Activated naive CD8-positive, alpha-beta T cell treated with anti-CD3 and anti-CD28 coated beads for 36 hours (primary cell): Measurements from ENCODE around the gene COQ5. TPM values are rescaled to one million over a fixed set of nuclear protein-coding genes. Genes with fewer than 3 reads are reported as not detected.

Experiments used
- DNase-seq: peaks from one replicate; pipeline ENCODE4 v3.0.0; 2021
- H3K27ac Mint-ChIP-seq: one replicate; pipeline ENCODE4 v1.8.0; 2022; ENCODE audit warnings: mild to moderate bottlenecking, moderate library complexity, mixed read lengths
- H3K27me3 Mint-ChIP-seq: one replicate; pipeline ENCODE4 v1.8.0; 2022; ENCODE audit warnings: mild to moderate bottlenecking, mixed read lengths
- H3K36me3 Mint-ChIP-seq: one replicate; pipeline ENCODE4 v1.8.0; 2021; ENCODE audit warnings: mild to moderate bottlenecking, mixed read lengths
- H3K4me1 Mint-ChIP-seq: one replicate; pipeline ENCODE4 v1.8.0; 2021; ENCODE audit warnings: mixed read lengths
- H3K4me3 Mint-ChIP-seq: one replicate; pipeline ENCODE4 v1.8.0; 2022; ENCODE audit warnings: mild to moderate bottlenecking, moderate library complexity, mixed read lengths
- H3K9me3 Mint-ChIP-seq: one replicate; pipeline ENCODE4 v1.8.0; 2022; ENCODE audit warnings: mixed read lengths
- total RNA-seq, 2 experiments: library from RNA; stranded (reverse); gene quantifications; one replicate each; pipeline ENCODE4 v1.2.3, GENCODE V29; 2021

Gene COQ5
- 10 to 100 TPM; 35.0 to 35.6 TPM for total RNA-seq

DNA sequence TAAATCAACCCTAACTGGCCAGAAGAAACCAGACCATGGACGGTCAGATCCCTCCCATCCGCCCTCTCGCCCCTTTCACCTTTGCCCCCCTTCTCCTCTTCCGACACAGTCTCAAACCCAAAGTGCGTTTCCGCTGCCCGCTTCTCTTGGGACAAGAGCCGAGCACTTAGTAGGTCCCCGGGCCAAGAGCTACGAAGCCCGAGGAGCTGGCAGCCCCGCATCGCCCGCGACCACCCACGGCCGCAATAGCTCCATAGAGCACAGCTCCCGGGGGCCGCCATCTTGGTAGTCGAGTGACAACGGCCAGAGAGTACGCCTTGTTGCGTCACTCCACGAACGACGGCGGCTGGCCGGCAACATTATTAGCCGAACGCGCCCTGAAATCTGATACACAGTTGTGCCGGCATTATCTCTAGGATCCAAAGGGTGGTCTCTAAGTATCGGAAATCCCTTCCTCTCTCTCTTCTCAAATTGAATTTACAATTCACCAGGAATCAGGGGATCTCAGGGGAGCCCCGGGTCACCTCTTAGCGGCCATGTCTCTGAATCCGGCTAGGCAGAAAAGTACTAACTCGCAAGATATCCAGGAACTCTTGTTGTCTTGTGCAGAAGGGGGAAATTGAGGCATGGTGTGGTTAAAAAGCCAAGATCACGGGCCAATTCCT is at the start of gene COQ5:
TSS of gene COQ5 (minus strand) at position 298 of the 665 bp plus-strand sequence. CDS start at position 281, 17 bp downstream.
- H3K9me3 Mint-ChIP-seq: no peaks in the 10 kb centered on the region
- H3K4me3 Mint-ChIP-seq: peak within 1 kb of the TSS; percentile 100
- peaks cover 12% of the 10 kb centered on the region for H3K4me1 Mint-ChIP-seq
- peaks cover 6% of the 10 kb centered on the region for H3K36me3 Mint-ChIP-seq
- H3K27ac Mint-ChIP-seq: peak within 1 kb of the TSS; percentile 99
- peak; percentile 85 for DNase-seq
- H3K27me3 Mint-ChIP-seq: no peaks in the 10 kb centered on the region

DNA sequence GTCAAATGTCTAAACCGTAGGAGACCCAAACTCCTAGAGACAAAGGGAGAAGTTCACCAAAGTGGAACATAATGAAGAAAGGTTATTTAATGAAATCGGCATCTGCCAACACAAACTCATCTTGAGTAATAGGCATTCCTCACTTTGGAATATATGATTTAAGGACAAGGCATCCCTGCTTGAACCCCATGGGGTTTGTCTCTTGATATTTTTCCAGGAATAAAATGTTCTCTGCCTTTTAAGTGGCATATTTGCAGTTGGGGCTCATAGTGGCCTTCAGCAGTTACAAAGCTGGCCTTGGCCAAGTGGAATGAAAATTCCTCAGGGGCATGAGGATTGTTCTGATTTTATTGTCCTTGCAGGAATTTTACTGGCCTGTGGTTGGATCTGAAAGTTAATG is 45.1 kb upstream of the COQ5 start:
- H3K27ac Mint-ChIP-seq: peak overlapping the region; percentile 19
- no peak overlapping the region for H3K4me3 Mint-ChIP-seq
- H3K27me3 Mint-ChIP-seq: no peaks in the 10 kb centered on the region
- H3K4me1 Mint-ChIP-seq: peaks cover under 1% of the 10 kb centered on the region
- peaks cover 16% of the 10 kb centered on the region for H3K36me3 Mint-ChIP-seq
- no peak for DNase-seq
- no peaks in the 10 kb centered on the region for H3K9me3 Mint-ChIP-seq

DNA sequence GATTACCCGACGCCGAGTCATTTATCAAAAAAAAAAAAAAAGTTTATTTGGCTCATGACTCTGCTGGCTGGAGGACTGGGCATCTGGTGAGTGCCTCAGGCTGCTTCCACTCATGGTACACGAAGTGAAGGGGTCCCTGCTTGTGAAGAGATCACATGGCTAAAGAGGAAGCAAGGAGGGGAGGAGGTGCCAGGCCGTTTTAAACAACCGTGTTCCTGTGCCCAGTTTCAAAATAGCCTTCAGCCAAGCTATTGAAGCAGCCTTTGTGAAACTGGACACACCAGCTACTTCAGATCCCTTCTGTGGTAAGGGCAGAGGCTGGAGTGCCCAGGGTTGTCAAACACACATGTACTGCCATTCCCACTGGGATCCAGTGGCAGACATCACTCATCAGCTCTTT is 44.6 kb upstream of the COQ5 start:
- H3K4me1 Mint-ChIP-seq: no peaks in the 10 kb centered on the region
- H3K27me3 Mint-ChIP-seq: no peaks in the 10 kb centered on the region
- peak overlapping the region; percentile 19 for H3K27ac Mint-ChIP-seq
- peaks cover 16% of the 10 kb centered on the region for H3K36me3 Mint-ChIP-seq
- no peaks in the 10 kb centered on the region for H3K9me3 Mint-ChIP-seq
- DNase-seq: no peak
- H3K4me3 Mint-ChIP-seq: no peak overlapping the region

- Mint-ChIP-seq H3K9me3 (no peaks in the 10 kb centered on the region), H3K36me3 (peaks cover 15% of the 10 kb centered on the region), H3K27ac (no peak overlapping the region), H3K4me3 (no peak overlapping the region), H3K27me3 (no peaks in the 10 kb centered on the region), H3K4me1 (no peaks in the 10 kb centered on the region)
- no peak for DNase-seq
These were observed 42.3 kb upstream of the COQ5 start for GRCh38 chr12:120571299-120571698.

DNA sequence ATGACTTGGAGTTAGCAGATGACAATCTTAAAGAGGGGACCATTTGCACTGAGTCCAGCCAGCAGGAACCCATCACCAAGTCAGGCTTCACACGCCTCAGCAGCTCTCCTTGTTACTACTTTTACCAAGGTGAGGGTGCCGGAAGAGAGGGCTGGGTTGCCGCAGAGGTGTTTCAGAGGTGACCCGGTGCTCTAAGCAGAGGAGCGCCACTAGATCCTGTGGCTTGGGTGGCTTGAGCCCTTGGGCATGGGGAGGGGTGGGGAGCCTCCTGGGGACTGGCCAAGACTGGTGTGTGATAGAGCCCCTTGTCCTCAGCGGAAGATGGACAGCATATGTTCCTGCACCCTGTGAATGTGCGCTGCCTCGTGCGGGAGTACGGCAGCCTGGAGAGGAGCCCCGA is 34.5 kb upstream of the COQ5 start:
- Mint-ChIP-seq H3K27ac (peak overlapping the region; percentile 51), H3K9me3 (no peaks in the 10 kb centered on the region), H3K4me1 (no peaks in the 10 kb centered on the region), H3K27me3 (no peaks in the 10 kb centered on the region), H3K36me3 (peaks cover 16% of the 10 kb centered on the region), H3K4me3 (no peak overlapping the region)
- DNase-seq: no peak

GRCh38 chr12:120562906-120563305 is 33.9 kb upstream of the COQ5 start:
- peak overlapping the region; percentile 48 for H3K27ac Mint-ChIP-seq
- H3K4me1 Mint-ChIP-seq: no peaks in the 10 kb centered on the region
- H3K9me3 Mint-ChIP-seq: no peaks in the 10 kb centered on the region
- peaks cover 17% of the 10 kb centered on the region for H3K36me3 Mint-ChIP-seq
- H3K4me3 Mint-ChIP-seq: no peak overlapping the region
- no peak for DNase-seq
- H3K27me3 Mint-ChIP-seq: no peaks in the 10 kb centered on the region

GRCh38 chr12:120557589-120557988 is 28.6 kb upstream of the COQ5 start:
- DNase-seq: no peak
- Mint-ChIP-seq H3K27me3 (no peaks in the 10 kb centered on the region), H3K27ac (peak overlapping the region; percentile 28), H3K4me1 (no peaks in the 10 kb centered on the region), H3K4me3 (no peak overlapping the region), H3K9me3 (no peaks in the 10 kb centered on the region), H3K36me3 (peaks cover 16% of the 10 kb centered on the region)

- Mint-ChIP-seq H3K27ac (no peak overlapping the region), H3K4me1 (peaks cover 4% of the 10 kb centered on the region), H3K9me3 (no peaks in the 10 kb centered on the region), H3K27me3 (no peaks in the 10 kb centered on the region), H3K4me3 (no peak overlapping the region), H3K36me3 (peaks cover 17% of the 10 kb centered on the region)
- DNase-seq: no peak
These were observed 25.7 kb upstream of the COQ5 start for GRCh38 chr12:120554678-120555077.

GRCh38 chr12:120546050-120546386 is 17.1 kb upstream of the COQ5 start:
- DNase-seq: no peak
- peak overlapping the region; percentile 57 for H3K27ac Mint-ChIP-seq
- H3K36me3 Mint-ChIP-seq: peaks cover 7% of the 10 kb centered on the region
- no peaks in the 10 kb centered on the region for H3K9me3 Mint-ChIP-seq
- no peak overlapping the region for H3K4me3 Mint-ChIP-seq
- H3K4me1 Mint-ChIP-seq: peaks cover 12% of the 10 kb centered on the region
- no peaks in the 10 kb centered on the region for H3K27me3 Mint-ChIP-seq

- Mint-ChIP-seq H3K36me3 (peaks cover 12% of the 10 kb centered on the region), H3K27me3 (no peaks in the 10 kb centered on the region), H3K9me3 (no peaks in the 10 kb centered on the region), H3K27ac (no peak overlapping the region), H3K4me1 (peaks cover 21% of the 10 kb centered on the region), H3K4me3 (no peak overlapping the region)
- no peak for DNase-seq
These were observed 15.7 kb upstream of the COQ5 start for GRCh38 chr12:120544691-120545090.

- H3K4me3 Mint-ChIP-seq: no peak overlapping the region
- H3K9me3 Mint-ChIP-seq: no peaks in the 10 kb centered on the region
- peaks cover 29% of the 10 kb centered on the region for H3K36me3 Mint-ChIP-seq
- no peaks in the 10 kb centered on the region for H3K27me3 Mint-ChIP-seq
- peaks cover 46% of the 10 kb centered on the region for H3K4me1 Mint-ChIP-seq
- no peak for DNase-seq
- no peak overlapping the region for H3K27ac Mint-ChIP-seq
These were observed 13.2 kb upstream of the COQ5 start for GRCh38 chr12:120542166-120542565.

DNA sequence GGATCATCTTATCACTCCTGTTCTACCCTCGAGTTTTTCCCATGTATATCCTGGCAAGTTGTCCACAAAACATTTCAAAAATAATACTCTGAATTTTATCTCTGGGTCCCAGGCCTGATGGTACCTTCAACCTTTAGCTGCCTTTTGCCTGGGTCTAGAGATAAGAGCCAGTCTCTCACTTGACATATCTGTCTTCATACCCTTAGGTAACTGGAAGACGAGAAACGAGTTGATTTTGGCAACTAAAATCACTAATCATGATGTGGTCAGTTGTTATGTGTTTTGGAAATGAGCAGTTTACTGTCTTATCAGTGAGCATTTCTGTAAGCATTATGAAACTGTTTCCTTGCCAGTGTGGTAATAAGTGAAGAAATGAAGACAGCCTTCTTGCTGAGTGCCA is 11.5 kb upstream of the COQ5 start:
- Mint-ChIP-seq H3K27ac (no peak overlapping the region), H3K4me3 (no peak overlapping the region), H3K36me3 (peaks cover 44% of the 10 kb centered on the region), H3K9me3 (no peaks in the 10 kb centered on the region), H3K4me1 (peaks cover 56% of the 10 kb centered on the region), H3K27me3 (no peaks in the 10 kb centered on the region)
- DNase-seq: no peak

DNA sequence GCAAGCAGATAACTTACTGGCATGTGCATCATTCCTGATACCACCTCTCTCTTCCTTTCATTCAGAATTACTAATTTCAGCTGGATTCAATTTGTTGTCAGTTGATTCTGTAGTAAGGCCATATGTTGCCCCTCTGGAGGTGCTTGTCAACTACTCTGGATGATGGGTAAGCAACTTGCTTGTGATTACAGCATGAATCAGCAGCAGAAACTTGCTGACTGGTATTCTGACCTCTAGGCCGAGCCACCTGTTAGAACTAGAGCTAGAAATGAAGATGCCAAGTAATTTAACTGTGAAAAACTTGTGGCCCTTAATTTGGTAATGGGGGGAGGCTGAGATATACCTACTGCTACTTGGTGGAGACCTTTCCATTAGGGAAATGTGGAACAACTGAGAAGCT is 10.3 kb upstream of the COQ5 start:
- H3K9me3 Mint-ChIP-seq: no peaks in the 10 kb centered on the region
- peaks cover 54% of the 10 kb centered on the region for H3K4me1 Mint-ChIP-seq
- no peak overlapping the region for H3K4me3 Mint-ChIP-seq
- H3K27ac Mint-ChIP-seq: peak overlapping the region; percentile 11
- peaks cover 47% of the 10 kb centered on the region for H3K36me3 Mint-ChIP-seq
- no peak for DNase-seq
- H3K27me3 Mint-ChIP-seq: no peaks in the 10 kb centered on the region

- Mint-ChIP-seq H3K9me3 (no peaks in the 10 kb centered on the region), H3K27me3 (no peaks in the 10 kb centered on the region), H3K36me3 (peaks cover 47% of the 10 kb centered on the region), H3K27ac (peak overlapping the region; percentile 58), H3K4me1 (peaks cover 52% of the 10 kb centered on the region), H3K4me3 (peak overlapping the region; percentile 91)
- no peak for DNase-seq
These were observed 9.6 kb upstream of the COQ5 start for GRCh38 chr12:120538281-120539156.

DNA sequence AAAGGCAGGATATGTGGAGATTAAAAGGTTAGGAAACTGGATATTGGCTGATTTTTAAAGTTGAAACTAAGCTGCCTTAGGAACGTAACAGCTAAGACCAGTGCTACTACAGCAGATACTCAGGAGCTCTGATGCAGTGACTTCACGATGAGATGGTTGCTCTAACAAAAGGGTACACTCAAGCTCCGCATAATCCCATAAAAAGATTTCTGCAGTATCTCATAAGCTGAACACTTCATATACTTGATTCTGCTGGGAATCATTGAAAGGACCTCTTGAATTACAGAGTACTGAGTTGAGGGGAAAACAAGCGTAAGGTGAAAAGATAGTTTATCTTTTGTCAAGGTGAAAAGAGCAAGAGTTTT is 8.9 kb upstream of the COQ5 start:
- H3K9me3 Mint-ChIP-seq: no peaks in the 10 kb centered on the region
- peaks cover 47% of the 10 kb centered on the region for H3K36me3 Mint-ChIP-seq
- no peaks in the 10 kb centered on the region for H3K27me3 Mint-ChIP-seq
- H3K4me1 Mint-ChIP-seq: peaks cover 51% of the 10 kb centered on the region
- H3K27ac Mint-ChIP-seq: peak overlapping the region; percentile 58
- DNase-seq: no peak
- peak overlapping the region; percentile 91 for H3K4me3 Mint-ChIP-seq
